ENCODE results near the gene AKT2.
A peak's percentile ranks its signal among the peaks of the same experiment; 100 is the strongest.

AKT2 gene

GRCh38 chr19:40298026-40298425 is 12.9 kb upstream of the AKT2 start:
- DNase-seq: no peak

DNA sequence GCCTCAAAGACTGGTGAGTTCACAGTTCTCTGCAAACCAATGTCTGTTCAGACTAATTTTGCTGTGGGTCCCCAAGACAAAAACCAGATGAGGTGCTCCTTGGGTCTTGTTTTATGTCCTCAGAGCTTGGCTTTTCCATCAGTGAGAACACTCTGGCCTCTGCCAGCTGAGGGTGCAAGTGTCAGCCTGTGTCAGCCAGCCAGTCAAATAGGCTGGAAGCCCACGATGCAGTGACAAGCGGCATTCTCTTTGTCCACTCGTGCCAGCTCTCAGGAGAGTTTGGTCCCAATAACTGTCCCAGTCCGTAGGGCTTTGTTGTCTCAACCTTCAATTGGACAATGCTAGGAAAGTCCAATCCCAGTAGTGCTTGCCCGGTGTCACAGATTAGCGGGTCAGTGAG is 9.4 kb upstream of the AKT2 start:
- DNase-seq: no peak

DNA sequence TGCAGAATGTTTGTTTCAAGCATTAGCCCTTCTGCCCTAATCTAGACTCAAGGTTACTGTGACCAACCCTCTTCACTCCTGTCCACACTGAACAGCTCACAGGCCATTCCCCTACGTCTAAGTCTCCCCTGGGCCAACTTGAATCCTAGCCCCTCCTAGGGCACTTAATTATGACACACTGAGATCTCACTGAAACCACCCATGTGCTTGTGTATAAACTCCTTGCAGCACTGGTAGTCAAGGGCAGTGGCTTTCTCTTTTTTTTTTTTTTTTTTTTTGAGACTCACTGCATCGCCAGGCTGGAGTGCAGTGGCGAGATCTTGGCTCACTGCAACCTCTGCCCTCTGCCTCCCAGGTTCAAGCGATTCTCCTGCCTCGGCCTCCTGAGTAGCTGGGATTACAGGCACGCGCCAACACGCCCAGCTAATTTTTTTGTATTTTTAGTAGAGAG is 1.9 kb upstream of the AKT2 start:
- no peak for DNase-seq

DNA sequence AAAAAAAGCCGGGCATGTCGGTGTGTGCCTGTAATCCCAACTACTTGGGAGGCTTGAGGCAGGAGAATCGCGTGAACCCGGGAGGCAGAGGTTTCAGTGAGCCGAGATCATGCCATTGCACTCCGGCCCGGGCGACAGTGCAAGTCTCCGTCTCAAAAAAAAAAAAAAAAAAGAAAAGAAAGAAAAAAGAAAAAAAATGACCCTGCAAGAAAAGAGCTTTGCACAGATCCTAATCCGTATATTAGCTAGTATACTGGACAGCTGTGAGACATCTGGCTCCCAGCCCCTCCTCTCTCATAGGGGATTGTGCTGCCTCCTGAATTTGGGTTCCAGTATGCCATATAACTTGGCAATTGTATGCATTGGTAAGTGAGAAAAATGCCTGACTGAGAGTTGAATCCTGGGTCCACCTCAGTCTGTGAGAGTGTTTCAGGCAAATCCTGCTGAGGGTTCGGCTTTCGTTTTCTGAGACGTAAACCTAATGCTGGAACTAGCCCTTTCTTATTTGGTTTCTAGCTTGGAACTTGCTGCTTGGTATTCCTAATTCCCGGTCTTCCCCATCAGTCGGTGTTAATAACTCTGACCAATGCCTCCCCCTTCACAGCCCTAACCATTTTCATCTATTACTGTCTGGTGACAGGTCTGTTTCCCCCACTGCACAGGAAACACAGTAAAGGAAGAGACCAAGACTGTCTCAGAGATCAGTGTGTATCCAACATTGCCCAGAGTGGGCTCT is 1.3 kb upstream of the AKT2 start:
- no peak for DNase-seq

DNA sequence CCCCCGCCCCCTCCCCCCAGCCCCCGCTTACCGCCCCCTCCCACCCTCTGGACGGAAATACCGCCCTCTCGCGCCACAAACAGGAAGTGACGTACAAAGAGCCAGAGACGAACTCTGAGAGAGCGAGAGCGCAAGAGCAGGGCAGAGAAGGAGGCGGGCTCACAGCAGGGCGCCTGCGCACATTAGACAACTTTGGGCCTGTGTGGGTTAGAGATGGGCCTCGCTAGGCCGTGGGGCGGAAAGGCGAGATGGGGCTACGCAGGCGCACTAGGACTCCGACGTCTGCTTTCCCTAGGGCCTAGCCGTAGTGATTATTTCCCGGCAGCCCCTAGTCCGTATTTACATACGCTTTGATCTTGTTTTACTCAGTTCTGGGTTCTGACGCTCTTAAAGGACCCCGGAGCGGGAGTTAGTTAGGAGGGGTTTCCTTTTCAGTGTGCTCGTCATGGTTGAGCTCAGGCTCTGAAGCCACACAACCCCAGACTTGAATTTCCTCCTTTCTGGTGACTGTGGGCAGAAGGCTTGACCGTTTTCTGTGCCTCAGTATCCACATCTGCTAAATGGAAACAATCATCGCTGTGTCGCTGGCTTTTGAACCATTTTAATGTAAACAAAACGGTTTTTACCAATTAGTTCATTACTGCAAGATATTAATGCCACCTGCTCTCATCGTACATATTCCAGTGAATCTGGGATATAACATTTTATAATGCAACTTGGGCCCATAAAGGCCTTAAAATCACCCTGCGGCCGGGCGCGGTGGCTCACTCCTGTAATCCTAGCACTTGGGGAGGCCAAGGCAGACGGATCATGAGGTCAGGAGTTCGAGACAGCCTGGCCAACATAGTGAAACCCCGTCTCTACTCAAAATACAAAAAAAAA is 449 bp upstream of the AKT2 start:
- DNase-seq: peak; percentile 100

DNA sequence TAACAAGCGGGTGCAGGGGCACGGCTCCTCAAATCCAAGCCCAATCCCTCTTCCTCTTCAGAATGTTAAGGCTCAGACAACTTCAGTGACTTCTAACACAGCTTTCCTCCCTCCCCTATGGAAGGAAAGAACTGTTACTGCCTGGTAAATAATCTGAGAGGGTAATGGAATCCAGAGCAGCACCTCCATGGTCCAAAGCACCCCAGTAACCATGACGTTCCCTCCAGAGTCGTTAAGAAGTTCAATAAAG is 969 bp downstream of the AKT2 start:
- DNase-seq: no peak

- DNase-seq: no peak
These were observed 1.5 kb downstream of the AKT2 start for GRCh38 chr19:40283414-40284250.

- DNase-seq: no peak
These were observed 2.2 kb downstream of the AKT2 start for GRCh38 chr19:40282920-40283319.

DNA sequence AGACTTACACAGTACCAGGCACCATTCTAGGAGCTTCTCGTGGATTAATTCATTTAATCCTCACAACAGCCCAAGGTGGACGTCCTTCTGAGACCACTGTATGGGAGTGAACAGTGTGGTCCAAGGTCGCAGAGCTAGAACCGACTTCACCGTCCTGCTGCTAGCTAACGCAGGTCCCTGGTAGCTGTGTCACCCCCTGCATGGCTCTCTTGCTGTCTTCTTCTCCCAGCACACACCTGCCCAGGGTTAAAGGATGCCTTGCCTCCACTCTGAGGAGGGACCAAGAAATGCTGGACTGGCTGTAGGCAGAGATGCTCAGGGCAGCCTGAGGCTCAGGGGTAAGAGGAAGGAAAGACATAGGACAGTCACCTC is 3.0 kb downstream of the AKT2 start:
- no peak for DNase-seq

- no peak for DNase-seq
These were observed 3.5 kb downstream of the AKT2 start for GRCh38 chr19:40281381-40282208.

DNA sequence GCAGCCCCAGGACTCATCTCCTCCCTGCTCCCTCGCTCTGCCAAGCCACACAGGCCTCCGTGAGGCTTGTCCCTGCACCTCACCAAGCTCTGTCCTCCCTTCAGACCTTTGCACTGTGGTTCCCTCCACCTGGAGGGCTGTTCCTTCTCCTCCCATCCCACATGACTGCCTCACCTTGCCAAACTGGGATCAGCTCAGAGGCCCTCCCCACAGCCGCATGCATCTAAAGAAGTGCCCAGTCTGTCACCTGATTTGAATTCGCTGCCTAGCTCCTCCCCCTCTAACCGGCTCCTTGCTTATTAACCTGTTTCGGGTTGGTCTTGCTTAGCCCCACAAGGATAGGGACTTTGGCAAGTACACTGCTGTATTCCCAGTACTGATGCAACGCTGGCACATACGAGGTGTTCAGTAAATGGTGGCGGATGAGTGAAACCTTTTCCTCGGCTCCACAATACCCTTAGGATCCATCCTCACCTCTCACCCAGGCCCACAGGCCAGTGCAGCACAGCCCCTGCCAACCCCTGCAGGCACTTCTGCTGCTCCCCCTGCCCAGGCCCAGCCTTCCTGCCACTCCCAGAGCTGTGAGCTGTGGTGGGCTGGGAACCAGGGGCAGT is 4.4 kb downstream of the AKT2 start:
- DNase-seq: no peak

- DNase-seq: no peak
These were observed 5.2 kb downstream of the AKT2 start for GRCh38 chr19:40279761-40280607.

DNA sequence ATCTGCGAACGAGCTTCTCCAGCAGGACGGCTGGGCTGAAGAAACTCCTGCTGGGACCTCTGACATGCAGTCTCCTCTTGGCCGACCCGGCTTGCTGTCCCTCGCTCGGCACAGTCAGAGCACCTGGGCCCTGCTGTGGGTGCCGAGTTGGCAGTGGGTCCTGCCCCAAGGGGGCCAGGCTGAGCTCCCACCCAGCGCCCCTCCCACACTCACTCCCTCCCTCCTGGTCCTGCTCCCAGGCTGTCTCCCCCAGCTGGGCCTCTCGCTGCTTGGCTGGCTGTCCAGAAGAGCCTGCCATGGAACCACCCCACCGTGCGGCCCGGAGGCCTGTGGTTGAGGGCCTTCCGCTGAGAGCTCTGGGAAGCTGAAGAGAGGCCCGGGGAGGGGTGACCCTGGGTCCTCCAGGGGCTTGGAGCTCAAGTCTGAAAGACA is 6.0 kb downstream of the AKT2 start:
- no peak for DNase-seq

GRCh38 chr19:40278361-40279035 is 6.6 kb downstream of the AKT2 start:
- no peak for DNase-seq

GRCh38 chr19:40277356-40278059 is 7.6 kb downstream of the AKT2 start:
- no peak for DNase-seq

GRCh38 chr19:40274585-40275544 is 10.3 kb downstream of the AKT2 start:
- no peak for DNase-seq

DNA sequence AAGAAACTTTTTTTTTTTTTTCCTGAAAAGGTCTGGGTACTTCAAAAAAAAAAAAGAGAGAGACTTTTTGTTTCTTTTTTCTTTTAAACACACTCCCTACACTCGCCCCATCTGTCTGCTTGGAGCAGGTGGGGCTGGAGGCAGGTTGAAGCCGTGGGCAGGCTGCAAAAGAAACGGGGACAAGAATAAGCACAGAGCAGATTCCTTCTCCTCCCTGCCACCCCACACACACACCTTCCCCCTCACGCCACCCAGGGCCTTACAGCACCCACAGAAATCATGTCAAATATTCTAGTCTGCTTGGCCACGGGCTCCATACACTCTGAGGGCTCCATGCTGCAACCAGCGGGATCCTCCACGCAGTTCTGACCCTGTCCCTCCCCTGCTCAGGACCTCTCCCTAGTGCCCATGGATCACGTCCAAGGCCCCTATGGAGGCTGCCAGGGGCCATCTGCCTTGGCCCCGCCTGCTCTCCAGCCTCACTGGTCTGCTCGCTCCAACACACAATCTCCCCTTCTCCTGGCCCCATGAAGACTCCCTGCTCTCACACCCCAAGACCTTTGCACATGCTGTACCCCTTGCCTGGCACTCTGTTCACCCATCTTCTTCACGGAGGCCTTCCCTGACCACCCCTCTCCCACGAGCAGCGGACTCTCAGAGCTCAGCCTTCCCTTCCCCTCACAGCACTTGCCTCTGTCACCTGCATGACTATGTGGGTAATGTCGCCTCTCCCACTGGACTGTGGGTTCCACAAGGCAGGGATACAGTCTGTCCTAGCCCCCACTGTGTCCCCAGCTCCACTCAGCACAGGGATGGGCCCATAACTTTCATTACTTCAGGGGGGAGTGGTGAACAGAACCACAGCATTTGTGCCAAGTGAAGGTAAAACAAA is 11.4 kb downstream of the AKT2 start:
- no peak for DNase-seq

- no peak for DNase-seq
These were observed 12.9 kb downstream of the AKT2 start for GRCh38 chr19:40272261-40272660.
